GM10248 (cell line): ENCODE results near the gene BCO2.

ENCODE experiments used
- CTCF ChIA-PET: fragments of 300-600 bp; sonication (Branson Sonifier 250); formaldehyde crosslinking; extraction: SDS; loops from one replicate; lab custom pipeline; 2021; ENCODE audit warnings: antibody characterized with exemption; lab: Yijun Ruan, JAX
- POLR2A ChIA-PET: fragments of 350-650 bp; sonication (Branson Sonifier 250); formaldehyde crosslinking; extraction: SDS; loops from one replicate; lab custom pipeline; 2020; ENCODE audit warnings: antibody characterized with exemption; lab: Yijun Ruan, JAX
- DNase-seq: peaks from one replicate; pipeline ENCODE4 v3.0.0; 2012; ENCODE audit errors: extremely low spot score
- CTCF ChIP-seq: IDR thresholded peaks from 2 replicates; pipeline ENCODE4 v1.5.1; 2012; ENCODE audit warnings: mild to moderate bottlenecking, low read depth; ENCODE audit errors: extremely low read depth, missing control alignments, control extremely low read depth

BCO2 gene

GRCh38 chr11:112265659-112266409, 90.5 kb downstream of the BCO2 start:
- ChIA-PET CTCF (interaction anchor here (5.2 kb wide), 1 partner anchor 13 kb away, joined by 40 read pairs; no protein-coding TSS in a partner anchor), POLR2A (no interaction called here)
- no peak for DNase-seq
- TF ChIP-seq CTCF: no peak

GRCh38 chr11:112266410-112266778, 91.1 kb downstream of the BCO2 start:
- DNase-seq: no peak
- ChIA-PET POLR2A (no interaction called here), CTCF (interaction anchor here (5.2 kb wide), 1 partner anchor 13 kb away, joined by 40 read pairs; no protein-coding TSS in a partner anchor)
- TF ChIP-seq CTCF: no peak

GRCh38 chr11:112267188-112267591, 91.9 kb downstream of the BCO2 start:
- DNase-seq: no peak
- CTCF ChIA-PET: interaction anchor here (2.6 to 5.2 kb wide), 2 partner anchors 12 to 13 kb away, joined by 15 to 40 read pairs; no protein-coding TSS in a partner anchor
- TF ChIP-seq CTCF: no peak
- POLR2A ChIA-PET: no interaction called here

GRCh38 chr11:112268406-112268805, 93.1 kb downstream of the BCO2 start:
- TF ChIP-seq CTCF: no peak
- POLR2A ChIA-PET: no interaction called here
- DNase-seq: no peak
- CTCF ChIA-PET: interaction anchor here (1.1 to 2.6 kb wide), 3 partner anchors 9 to 49 kb away, joined by 3 to 15 read pairs (median 4); no protein-coding TSS in a partner anchor
